HG03139 (cell line): Measurements from ENCODE around the gene UNC50.

Source experiments
- ATAC-seq: cut with Tn5 transposase; IDR thresholded peaks from one replicate; pipeline ENCODE4 v1.9.1; 2021; ENCODE audit not compliant: unreplicated experiment

The UNC50 gene, protein sequence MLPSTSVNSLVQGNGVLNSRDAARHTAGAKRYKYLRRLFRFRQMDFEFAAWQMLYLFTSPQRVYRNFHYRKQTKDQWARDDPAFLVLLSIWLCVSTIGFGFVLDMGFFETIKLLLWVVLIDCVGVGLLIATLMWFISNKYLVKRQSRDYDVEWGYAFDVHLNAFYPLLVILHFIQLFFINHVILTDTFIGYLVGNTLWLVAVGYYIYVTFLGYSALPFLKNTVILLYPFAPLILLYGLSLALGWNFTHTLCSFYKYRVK

DNA sequence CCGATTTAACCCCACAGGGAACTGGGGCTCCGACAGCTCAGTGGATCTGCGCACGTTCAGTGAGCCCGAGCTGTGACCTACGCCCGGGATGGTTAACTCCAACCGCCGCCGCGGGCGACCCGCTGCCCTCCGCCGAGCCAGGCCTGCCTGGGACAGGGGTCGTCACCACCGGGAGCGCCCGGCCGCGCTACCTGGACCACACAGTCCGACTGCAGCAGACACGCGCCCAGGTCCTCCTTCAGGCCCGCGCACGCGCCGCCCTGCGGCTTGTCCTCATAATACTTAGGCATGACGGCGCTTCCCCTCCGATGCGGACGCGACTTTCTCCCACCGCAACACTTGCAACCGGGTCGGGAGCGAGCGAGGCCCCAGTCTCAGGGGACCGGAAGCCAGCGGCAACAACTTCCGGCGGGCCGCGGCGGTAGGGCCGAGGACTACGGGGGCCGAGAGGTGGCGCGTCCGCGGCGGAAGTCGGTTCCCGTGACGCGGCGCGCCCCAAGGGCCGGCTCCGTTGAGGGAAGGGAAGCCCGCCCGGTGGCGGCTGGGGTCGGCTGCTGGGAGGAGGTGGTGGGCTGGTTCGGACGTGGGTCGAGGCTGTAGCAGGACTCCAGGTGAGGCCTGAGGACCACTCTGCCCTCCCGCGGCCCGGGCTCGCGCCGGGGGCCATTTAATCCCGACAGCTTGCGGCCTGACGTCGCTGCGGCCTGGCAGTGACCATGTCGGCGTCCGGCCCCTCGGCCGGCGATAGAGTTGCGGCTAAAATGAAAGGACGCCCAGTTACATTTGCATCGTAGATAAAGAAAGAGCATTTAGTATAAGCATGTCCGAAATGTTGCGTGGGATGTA is at the start of gene UNC50, which contains the start of gene COA5:
Gene UNC50, plus strand, starts transcription at position 474 of the 846 bp plus-strand sequence. CDS start 1,171 bp downstream, outside the sequence.
Gene COA5, minus strand, starts transcription at position 397 of the 846 bp plus-strand sequence. Its CDS starts 107 bp downstream, at position 290.
- ATAC-seq: peak; percentile 86

DNA sequence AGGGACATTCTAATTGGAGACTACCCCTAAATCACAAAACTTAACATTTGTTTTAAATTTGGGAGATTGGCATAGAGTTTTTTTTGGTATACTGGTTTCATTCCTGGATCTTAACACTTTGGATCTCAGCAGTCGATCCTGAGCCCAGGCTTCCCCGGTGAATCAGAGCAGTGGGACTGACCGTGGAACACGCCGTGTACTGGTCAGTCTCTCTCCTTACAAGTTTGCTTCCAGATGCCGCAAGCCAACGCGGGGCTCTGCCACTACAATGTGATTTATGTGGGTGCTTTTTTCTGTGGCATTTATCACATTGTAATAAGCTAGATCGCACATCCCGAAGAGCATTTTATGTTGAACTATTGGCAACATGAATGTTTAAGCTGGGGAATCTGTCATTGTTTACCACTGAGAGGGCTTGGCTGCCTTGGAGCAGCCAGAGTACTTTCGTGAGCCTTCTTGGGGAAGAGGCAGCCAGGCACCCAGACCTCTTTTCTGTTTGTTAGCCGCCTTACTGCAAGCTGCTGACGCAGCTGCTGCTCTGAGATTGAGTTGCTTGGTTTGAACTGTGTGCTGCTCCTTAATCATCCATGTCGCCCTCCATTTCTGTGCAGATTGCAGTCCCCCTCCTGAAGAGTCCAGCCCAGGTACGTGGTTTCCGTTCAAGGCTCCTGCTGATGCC is 49.4 kb upstream of the UNC50 start:
- no peak for ATAC-seq

DNA sequence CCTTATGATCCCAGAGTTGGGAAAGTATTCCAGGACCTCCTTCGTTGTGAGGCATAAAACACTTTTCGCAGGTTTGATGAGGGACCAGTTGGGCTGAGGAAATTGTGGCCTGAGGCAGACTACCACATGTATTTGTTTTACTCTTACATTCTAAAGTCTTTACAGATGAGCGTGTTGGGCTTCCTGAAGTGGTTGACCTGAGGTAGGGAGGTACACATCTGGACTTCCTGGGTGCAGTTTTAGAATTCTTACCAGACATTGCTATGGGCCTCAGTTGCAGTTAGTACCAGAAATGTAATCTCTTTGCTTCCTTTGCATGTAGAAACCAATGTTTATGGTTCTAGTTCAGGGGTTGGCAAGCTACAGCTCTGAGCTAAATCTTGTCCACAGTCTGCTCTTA is 48.8 kb upstream of the UNC50 start:
- ATAC-seq: no peak

DNA sequence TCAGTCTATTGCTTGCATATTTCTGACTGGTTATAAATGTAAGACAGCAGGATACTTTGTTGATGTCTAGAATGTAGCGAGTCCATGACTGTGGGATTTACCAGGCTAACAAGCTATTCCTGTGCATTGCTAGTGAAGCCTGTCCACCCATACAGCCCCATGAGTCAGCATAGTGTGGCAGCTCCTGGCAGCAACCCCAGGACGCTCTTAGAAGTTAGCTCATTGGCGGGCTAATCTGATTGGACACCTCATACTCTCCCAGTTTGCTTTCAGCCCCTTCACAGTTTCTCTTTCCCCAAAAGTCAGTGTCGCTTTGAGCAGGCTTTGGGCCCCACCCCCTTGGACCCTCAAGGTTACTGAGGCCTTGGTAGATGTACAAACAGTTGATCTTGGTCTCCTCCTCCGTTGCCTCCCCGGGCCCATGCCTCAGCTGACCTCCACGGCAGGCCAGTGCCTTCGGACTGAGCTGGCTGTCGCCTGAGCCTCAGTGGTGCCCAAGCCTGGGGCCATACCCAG is 48.1 kb upstream of the UNC50 start:
- no peak for ATAC-seq

DNA sequence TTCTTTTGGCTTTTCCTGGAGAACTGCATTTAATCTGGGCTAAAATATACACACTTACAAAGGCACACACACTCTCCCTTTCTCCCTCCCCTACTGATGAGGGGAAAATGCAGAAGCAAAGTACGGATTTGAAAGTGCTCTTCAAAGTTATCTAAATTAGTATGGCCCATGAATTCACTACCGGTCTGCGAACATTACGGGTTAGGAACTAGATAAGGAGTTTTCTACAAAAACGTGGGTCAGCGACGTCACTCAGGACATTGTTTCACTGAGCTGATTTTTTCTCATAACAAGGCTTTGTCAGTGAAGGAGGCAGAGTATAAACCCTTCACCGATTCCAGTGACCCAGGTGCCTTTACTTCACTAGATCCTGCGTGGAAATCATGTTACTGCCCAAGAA is 47.4 kb upstream of the UNC50 start:
- no peak for ATAC-seq

DNA sequence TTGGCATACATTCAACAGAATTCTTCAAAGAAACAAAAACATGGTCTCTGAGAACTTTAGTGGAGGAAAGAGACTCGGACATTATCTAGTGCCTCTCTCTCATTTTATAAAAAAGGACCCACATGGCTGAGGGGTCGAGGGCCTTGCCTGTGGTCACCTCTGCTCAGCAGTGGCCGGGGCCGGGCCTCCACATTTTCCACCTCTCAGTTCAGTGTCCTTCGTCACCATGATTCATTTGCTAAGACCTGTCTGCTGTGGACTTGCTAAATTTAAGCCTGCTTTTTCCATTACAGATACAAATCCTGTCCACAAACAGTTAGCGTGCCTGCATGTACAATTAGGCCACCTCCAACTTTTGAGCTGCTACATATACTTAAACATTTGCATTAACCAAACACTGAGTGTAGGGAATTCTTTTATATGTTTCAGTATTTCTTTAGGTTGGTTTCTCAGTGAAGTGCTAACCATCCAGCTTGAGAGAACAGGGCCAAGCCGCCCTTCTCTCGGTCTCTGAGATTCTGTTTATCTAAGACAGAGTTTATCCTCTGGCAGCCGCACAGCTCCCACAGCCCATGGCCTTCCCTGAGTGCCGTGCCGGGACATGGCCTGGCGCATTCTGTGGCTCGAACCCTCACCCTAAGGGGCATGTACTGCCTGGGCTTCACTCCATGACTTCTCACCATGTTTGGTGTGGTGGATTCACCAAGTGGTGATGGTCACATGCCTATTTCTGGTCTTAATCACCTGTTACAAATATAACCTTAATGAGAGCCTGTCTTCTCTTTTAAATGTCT is 46.3 kb upstream of the UNC50 start:
- ATAC-seq: no peak

DNA sequence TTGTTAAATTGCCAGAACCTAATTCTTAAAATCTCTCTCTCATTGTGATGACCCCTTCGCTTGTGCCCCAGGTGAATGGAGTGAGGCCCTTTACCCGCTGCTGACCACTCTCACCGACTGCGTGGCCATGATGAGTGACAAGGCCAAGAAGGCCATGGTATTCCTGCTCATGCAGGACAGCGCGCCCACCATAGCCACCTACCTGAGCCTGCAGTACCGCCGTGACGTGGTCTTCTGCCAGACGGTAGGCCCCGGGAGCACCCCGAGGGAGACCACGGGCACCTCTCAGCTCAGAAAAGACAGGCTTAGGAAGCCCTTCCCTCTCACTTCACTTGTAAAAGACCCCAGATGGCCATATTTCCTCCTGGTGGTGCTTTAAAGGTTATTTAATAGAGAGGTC is 45.0 kb upstream of the UNC50 start:
- ATAC-seq: no peak

DNA sequence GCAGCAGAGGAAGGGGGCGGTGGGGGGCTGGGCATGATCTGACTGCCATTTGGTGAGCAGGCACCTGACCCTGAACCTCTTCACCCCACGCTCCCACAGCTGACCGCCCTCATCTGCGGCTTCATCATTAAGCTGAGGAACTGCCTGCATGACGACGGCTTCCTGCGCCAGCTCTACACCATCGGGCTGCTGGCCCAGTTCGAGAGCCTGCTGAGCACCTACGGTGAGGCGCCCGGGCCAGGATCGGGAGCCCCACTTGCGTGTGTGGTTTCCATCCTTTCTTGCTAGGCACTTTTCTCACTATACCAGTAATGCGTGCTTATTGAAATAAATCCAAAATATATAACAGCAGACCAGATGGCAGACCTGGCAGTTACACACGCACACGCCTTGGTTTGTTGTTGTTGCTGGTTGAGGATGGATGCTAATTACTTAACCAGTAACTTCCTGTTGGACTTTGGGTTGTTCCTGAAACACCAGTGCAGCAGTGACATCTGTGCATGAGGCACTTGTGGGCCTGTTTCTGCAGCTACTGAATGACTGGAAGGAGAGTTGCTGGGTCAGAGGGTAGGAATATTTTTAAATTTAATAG is 43.8 kb upstream of the UNC50 start:
- ATAC-seq: no peak

DNA sequence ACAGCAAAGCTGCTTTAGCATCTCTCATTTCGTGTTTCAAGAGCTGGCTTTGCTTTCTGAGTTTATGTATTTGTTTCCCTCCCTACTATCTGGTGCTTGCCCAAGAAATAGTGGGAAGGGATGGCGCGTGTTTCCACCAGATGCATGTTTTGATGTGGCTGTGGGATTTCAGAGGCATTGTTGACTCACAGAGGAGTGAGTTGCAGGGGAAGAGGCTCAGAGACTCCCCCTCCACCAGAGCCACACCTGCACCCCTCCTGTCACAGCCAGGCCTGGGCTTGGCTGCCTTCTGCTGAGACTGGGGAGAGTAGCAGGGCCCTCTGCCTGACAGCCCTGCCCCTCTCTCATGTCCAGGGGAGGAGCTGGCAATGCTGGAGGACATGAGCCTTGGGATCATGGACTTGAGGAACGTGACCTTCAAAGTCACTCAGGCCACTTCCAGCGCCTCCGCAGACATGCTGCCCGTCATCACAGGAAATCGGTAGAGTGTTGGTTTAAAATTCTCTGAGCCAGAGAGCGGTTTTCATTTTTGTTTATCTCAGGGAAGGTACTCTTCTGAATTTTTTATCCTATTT is 43.0 kb upstream of the UNC50 start:
- ATAC-seq: no peak

DNA sequence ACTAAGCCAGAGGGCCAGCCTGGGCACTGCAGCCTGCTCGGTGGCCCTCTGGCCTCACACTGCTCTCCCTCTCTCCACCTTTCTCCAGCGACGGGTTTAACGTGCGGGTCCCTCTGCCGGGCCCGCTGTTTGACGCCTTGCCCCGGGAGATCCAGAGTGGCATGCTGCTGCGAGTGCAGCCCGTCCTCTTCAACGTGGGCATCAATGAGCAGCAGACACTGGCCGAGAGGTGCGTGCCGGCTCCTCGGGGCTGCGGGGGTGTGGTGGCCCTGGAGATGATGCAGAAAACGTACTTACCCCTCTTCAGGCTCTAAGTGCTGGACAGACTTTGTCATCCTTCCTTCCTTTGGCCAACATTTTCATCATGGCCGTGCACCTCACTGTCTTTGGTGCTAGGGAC is 42.4 kb upstream of the UNC50 start:
- no peak for ATAC-seq

DNA sequence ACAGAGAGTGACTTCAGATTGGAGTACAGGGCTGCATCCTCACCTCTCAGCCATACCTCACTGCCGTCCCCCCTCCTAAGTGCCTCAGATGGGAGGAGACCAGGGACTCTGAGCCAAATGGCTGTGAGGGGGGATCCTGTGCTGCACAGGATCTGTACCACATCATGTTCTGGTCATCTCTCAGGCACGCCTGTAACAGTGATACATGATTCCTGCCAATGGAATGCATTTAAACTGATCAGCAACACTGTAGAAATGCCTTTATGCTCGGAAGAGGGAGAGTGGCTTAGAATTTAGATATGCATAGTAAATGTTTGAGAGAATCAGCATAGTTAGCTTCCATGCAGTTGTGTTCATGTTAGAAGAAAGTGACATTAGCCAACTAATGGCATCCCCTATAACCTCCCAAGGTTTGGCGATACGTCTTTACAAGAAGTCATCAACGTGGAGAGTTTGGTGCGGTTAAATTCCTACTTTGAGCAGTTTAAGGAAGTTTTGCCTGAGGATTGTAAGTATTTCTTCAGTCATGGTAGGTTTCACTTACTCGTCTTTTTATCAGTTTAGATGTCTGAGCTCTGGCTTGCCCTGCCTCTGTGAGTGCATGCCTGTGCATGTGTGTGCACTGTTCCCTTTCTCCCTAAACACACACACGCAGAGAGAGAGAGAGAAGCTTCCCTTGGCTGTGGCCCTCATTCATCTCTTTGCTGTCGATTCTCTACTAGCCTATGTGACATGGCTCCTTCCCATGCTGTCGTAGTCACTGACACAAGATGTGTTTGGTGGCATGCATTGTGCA is 40.0 kb upstream of the UNC50 start:
- ATAC-seq: no peak

DNA sequence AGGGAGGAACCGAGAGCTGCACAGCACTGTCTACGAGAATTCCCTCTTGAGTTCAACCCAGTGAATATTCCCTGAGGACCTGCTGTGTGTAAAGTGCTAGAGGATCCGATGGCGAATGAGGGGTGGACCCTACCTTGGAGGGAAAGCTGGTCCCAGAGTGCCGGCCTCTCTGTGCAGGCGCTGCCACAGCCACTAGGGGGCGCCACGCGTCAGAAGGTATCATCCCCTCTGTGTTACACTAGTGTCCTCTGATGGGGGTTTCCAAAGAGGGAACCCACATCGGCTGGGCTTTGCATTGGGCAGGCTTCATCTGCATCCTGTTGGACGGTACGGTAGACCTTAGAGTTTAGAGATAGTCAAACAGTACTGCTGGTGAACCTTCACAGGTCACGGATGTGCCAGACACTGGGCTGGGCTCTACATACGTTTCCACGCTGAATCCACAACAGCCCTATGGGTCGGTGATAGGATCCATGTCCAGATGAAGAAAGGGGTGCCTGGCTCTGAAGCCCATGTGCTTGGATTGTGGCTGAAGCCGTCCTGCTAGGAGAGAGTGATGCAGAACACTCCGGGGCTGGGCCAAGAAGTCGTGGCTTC is 39.1 kb upstream of the UNC50 start:
- ATAC-seq: no peak

DNA sequence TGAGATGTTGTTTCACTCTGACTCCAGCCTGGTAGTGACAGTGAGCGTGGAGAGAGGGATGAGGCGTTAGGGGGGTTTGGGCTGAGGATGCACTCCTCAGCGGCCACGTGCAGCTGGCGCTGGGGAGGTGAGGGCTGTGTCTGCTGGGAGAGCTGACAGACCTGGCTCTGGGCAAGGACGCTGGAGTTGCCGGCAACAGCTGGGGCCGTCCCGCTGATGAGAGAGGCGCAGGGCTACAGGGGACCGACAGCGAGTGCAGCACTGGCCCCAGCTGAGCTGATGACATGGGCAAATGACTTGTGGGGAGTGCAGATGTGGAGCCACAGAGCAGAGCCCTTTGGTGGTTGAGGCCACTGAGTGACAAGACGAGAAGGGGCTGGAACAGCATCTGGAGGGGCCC is 38.5 kb upstream of the UNC50 start:
- ATAC-seq: no peak

DNA sequence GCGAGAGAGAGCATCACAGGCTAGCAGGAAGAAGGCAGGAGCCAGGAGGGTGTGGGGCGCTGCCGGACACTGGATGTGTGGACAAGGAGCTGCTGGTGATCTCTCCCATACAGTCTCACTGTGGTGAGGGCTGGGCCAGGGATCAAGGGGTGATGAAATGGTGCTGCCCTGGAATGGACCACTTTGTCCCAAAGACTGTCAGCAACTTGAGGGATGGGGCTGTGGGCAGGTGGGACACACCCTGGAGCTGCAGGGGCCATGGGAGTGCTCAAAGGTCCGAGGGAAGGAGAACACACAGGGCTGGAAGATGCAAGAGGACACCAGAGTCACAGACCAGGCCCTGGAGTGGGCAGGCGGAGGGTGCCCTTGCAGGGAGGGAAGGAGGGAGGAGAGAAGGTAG is 38.0 kb upstream of the UNC50 start:
- ATAC-seq: no peak

DNA sequence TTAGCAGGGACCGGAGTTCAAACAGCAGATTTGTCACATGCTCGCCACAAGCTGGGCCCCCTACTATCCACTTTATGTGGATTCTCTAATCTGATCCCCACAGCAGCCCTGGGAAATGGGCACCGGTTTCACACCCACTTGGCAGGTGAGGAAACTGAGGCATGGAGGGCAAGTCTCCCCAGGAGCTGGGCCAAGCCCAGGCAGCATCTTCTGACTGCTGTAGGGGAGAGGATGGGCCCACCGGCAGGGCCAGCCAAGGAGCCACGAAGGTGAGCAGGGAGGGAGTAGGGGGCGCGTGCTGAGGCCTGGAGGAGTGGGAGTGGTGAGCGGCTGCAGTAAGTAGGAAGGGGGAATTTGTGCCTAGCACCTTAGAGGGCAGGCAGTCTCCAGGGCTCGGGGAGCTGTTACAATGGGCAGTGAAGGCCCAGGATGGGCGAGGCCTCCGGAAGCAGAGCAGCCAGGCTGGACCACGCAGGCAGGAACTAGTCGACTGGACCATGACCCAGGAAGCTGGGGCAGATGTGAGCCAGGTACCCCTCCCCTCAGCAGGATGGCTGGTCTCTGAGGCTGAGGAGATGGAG is 37.2 kb upstream of the UNC50 start:
- no peak for ATAC-seq

DNA sequence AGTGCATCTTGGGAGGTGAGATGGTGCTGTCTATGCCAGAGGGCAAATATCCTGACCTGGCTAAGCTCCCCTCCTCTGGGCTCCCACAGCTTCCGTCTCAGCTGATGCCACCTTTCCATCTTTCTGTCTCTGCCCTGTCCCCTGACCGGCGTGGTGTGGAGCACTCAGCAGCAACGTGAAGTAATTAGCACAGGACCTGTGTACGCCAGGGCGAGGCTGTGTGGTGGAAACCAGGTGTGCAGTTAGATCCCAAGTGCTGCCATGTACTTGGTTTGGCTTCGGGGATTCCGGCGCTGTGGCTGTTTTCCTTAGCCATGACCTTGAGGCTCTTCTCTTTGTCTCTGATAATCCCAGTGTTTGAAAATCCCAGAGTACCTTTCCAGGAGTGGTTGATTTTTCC is 36.6 kb upstream of the UNC50 start:
- ATAC-seq: no peak

DNA sequence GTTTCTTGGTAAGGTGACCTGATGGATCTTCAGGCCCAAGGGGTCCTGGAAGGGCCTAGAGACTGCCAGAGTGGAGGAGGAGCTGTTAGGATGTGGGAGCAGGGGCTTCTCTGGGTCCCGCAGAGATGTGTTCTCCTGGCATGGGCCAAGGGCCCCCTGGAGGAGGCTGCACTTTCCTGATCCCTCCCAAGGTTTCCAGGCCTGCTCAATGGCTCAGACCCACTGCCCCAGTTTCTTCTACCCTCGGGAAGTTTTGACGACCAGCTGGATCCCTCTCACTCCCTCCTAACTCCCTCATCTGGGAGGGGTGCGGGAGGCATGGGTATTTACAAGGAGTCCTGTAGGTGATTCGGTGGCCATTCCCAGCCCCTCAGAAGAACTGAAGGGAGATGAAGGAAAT is 36.2 kb upstream of the UNC50 start:
- ATAC-seq: no peak

DNA sequence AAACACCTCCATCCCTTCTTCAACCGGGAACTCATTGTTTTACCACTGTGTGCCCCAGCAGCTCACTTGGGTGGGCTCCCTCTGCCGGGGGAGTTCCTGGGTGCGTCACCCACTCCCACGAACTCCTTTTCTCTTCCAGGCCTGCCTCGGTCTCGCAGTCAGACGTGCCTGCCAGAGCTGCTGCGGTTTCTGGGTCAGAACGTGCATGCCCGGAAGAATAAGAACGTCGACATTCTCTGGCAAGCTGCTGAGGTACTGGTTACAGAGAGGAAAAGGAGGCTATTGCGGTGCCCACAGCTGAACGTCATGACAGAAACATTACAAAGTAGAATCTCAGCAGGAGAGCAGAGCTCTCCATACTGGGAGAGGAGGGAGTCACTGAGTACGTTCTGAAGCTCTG is 35.7 kb upstream of the UNC50 start:
- ATAC-seq: no peak

DNA sequence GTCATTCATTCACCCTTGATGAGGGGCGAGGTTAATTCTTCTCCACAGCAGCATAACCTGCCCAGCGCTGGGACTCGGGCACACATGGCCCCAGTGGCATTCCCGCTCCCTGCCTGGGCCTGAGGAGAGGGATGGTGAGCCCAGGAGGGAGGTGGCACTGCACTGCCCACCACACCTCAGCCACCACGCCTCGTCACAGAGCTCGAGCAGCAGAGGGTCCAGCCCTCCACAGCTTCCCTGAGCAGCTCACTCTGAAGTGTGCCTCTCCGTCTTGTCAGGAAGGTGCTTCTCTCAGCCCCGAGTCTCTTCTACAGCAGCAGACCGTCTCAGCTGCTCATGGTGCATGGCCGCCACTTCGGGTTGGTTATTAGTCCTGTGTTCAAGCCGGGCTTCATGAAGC is 35.0 kb upstream of the UNC50 start:
- no peak for ATAC-seq
